Pancreas (tissue), 10 donors: ENCODE results near the gene PRDM12. TPM values are rescaled to one million over a fixed set of nuclear protein-coding genes. Genes with fewer than 3 reads are reported as not detected.
A peak's percentile ranks its signal among the peaks of the same experiment; 100 is the strongest.

Experiments used
- ATAC-seq, 4 donors: fragments of 200-7000 bp; cut with Tn5 transposase; one replicate each; pipeline versions ENCODE4 v1.8.0 to v1.9.1; 2020; ENCODE audit warnings: mild to moderate bottlenecking in 4 of 4, moderate library complexity in 4 of 4
- DNase-seq, 6 donors: peaks; one replicate each; pipeline ENCODE4 v3.0.0-alpha.2; 2020
- FAIRE-seq: peaks from 2 replicates; lab custom pipeline; 2012; peaks lifted over from hg19 to GRCh38; lab: Jason Lieb, UNC
- H3K27ac ChIP-seq, 4 donors: fragments of 200-600 bp; sonication (generic); 1 replicate in 3 of 4; 2 replicates in 1 of 4; pipeline versions ENCODE4 v1.5.0 to v1.8.0; 2020
- H3K27me3 ChIP-seq, 4 donors: fragments of 200-600 bp; one replicate each; pipeline ENCODE4 v1.8.0; 2021
- H3K36me3 ChIP-seq, 3 donors: fragments of 200-600 bp; sonication (generic) in 1 of 3; one replicate each; pipeline versions ENCODE4 v1.5.0 to v1.8.0; 2020 to 2021
- H3K4me1 ChIP-seq, 3 donors: fragments of 200-600 bp; one replicate each; pipeline ENCODE4 v1.8.0; 2021
- H3K4me3 ChIP-seq, 4 donors: fragments of 200-600 bp; sonication (generic) in 2 of 4; one replicate each; pipeline versions ENCODE4 v1.5.0 to v1.8.0; 2020 to 2021
- H3K9me3 ChIP-seq, 4 donors: fragments of 200-600 bp; one replicate each; pipeline ENCODE4 v1.8.0; 2021
- CTCF ChIP-seq, 4 donors: fragments of 200-600 bp; sonication (generic) in 3 of 4; IDR thresholded peaks; one replicate each; pipeline versions ENCODE4 v1.5.0 to v1.8.0; 2021; ENCODE audit warnings: antibody characterized with exemption in 4 of 4
- WGBS, 2 donors: extraction: QIAGEN DNeasy Blood & Tissue Kit; methylation state at CpG; one replicate each; pipeline ENCODE4 v1.1.7; 2013; 5-methylcytosine and 5-hydroxymethylcytosine counted together
- intact Hi-C, 3 donors: fragments of 100-400 bp; cut with DNase I; formaldehyde crosslinking; loops; one replicate each; pipeline versions ENCODE4 v1.11.1 to v1.14.2; 2022
- microRNA-seq, 2 donors: library from miRNA; unstranded; fragments of <30 nt; microRNA quantifications; one replicate each; pipeline versions ENCODE4 to v1.1.0, GENCODE V29; 2019 to 2020
- polyA plus RNA-seq, 2 donors: library from polyadenylated mRNA; stranded (reverse); fragments of 200-250 nt; gene quantifications; one replicate each; pipeline ENCODE4 v1.2.3, GENCODE V29; 2013
- total RNA-seq, 6 donors: library from RNA; stranded (reverse); fragmentation: NEBNext Ultra II Directional in 4 of 6; extraction: Animal tissue kit (Norgen Biotek cat#: 25700) in 4 of 6; gene quantifications; one replicate each; pipeline versions ENCODE4 v1.2.1 to v1.2.4, GENCODE V29; 2021 to 2023
- donor health status: healthy with polysubstance abuse.
- donor health status: DM: no; HTN: no; CAD: no; lungs with moderate emphysema.
- donor health status: DM: no; HTN: no; CAD: no.
- donor health status: control.
- donor health status: control.
- donor health status: Bipolar disorder and iron deficiency.
- donor health status: DM: yes; HTN: yes; CAD: no.
- donor health status: DM: no; HTN: no; CAD: no.
- donor health status: DM: no; HTN: no; CAD: no.
- donor health status: DM: yes; HTN: yes; CAD: no.

The PRDM12 gene
- total and polyA plus RNA-seq, 8 donors = 0.02 to 0.06 (median 0.06) TPM; not detected in 5

- no peak overlapping the region for H3K4me3 ChIP-seq
- 94 to 96% methylated on average over 10 of the region's 10 CpGs for whole genome bisulfite sequencing, 2 donors
- intact Hi-C loops = no loop called here
- H3K9me3 ChIP-seq = no peaks in the 10 kb centered on the region
- no peaks in the 10 kb centered on the region for H3K27me3 ChIP-seq
- H3K27ac ChIP-seq = no peak overlapping the region
- no peak for ATAC-seq
- peaks cover 0 to 9% (median 4%) of the 10 kb centered on the region in 3 donors for H3K4me1 ChIP-seq
- TF ChIP-seq CTCF (IDR thresholded peaks at IDR 0.05) = no peak
- DNase-seq = no peak
- H3K36me3 ChIP-seq = no peaks in the 10 kb centered on the region
- no peak for FAIRE-seq
These were observed 56.4 kb downstream of the PRDM12 start for GRCh38 chr9:130720762-130721161.

- H3K27ac ChIP-seq = no peak overlapping the region
- WGBS, 2 donors = 85 to 89% methylated on average over 3 of the region's 3 CpGs
These were observed 64.3 kb downstream of the PRDM12 start for GRCh38 chr9:130728721-130729120.

GRCh38 chr9:130729145-130729544 lies 64.8 kb downstream of the PRDM12 start:
- FAIRE-seq (no peak), ATAC-seq (no peak), DNase-seq (no peak)
- intact Hi-C loops = no loop called here
- Histone ChIP-seq H3K27me3 (no peaks in the 10 kb centered on the region), H3K4me1 (peaks cover 0 to 19% (median 17%) of the 10 kb centered on the region in 3 donors), H3K4me3 (no peak overlapping the region), H3K36me3 (no peaks in the 10 kb centered on the region), H3K27ac (no peak overlapping the region), H3K9me3 (no peaks in the 10 kb centered on the region)
- TF ChIP-seq CTCF (IDR thresholded peaks at IDR 0.05) = no peak
- WGBS, 2 donors = 93% methylated on average over 2 of the region's 2 CpGs

More at GRCh38 chr9:130728721-130729120, 64.3 kb downstream of the PRDM12 start:
- no peaks in the 10 kb centered on the region for H3K9me3 ChIP-seq
- ATAC-seq = no peak
- H3K27me3 ChIP-seq = no peaks in the 10 kb centered on the region
- peaks cover 0 to 19% (median 17%) of the 10 kb centered on the region in 3 donors for H3K4me1 ChIP-seq
- no peak overlapping the region for H3K4me3 ChIP-seq
- no peak for DNase-seq
- no peaks in the 10 kb centered on the region for H3K36me3 ChIP-seq
- no peak for FAIRE-seq
- no peak for TF ChIP-seq CTCF (IDR thresholded peaks at IDR 0.05)
- intact Hi-C loops = no loop called here

- WGBS, 2 donors = 36 to 44% methylated on average over 2 of the region's 2 CpGs
- ATAC-seq = peak in 3 of 4 donors; percentile 20 to 77 (median 51)
- intact Hi-C loops = no loop called here
- Histone ChIP-seq H3K4me3 (no peak overlapping the region), H3K4me1 (peaks cover 0 to 19% (median 17%) of the 10 kb centered on the region in 3 donors), H3K27me3 (no peaks in the 10 kb centered on the region), H3K27ac (no peak overlapping the region), H3K36me3 (no peaks in the 10 kb centered on the region), H3K9me3 (no peaks in the 10 kb centered on the region)
- DNase-seq = no peak
- no peak for FAIRE-seq
- no peak for TF ChIP-seq CTCF (IDR thresholded peaks at IDR 0.05)
These were observed 67.0 kb downstream of the PRDM12 start for GRCh38 chr9:130731355-130731754.

- ATAC-seq (peak; percentile 16 to 55 (median 36)), FAIRE-seq (no peak), DNase-seq (no peak)
- WGBS, 2 donors = 41 to 53% methylated on average over 2 of the region's 2 CpGs
- Histone ChIP-seq H3K27me3 (no peaks in the 10 kb centered on the region), H3K9me3 (no peaks in the 10 kb centered on the region), H3K36me3 (no peaks in the 10 kb centered on the region), H3K27ac (no peak overlapping the region), H3K4me3 (no peak overlapping the region), H3K4me1 (peaks cover 0 to 19% (median 17%) of the 10 kb centered on the region in 3 donors)
- no peak for TF ChIP-seq CTCF (IDR thresholded peaks at IDR 0.05)
- intact Hi-C loops = no loop called here
These were observed 67.7 kb downstream of the PRDM12 start for GRCh38 chr9:130732136-130732535.

Small RNA genes lying within 50 kb of the gene (microRNA-seq; reads per million reads assigned to microRNA genes)
- gene MIR6856 = 0 reads per million in 2 donors

Other genes starting within 250 kb of the PRDM12 start
- gene ASS1, start 219.6 kb upstream of the PRDM12 start, total RNA-seq = 10 to 100 TPM; 19.3 to 38.9 (median 23.4) TPM
- 10 to 100 TPM; 44.4 to 71.4 TPM for gene ASS1, start 219.6 kb upstream of the PRDM12 start, polyA plus RNA-seq
- gene FUBP3, start 85.0 kb upstream of the PRDM12 start, total RNA-seq = 10 to 100 TPM; 17.0 to 25.9 (median 21.1) TPM
- 10 to 100 TPM; 25.4 to 27.8 TPM for gene FUBP3, start 85.0 kb upstream of the PRDM12 start, polyA plus RNA-seq
- gene EXOSC2, start 29.2 kb downstream of the PRDM12 start, total RNA-seq = 10 to 100 TPM in 5 of 6 donors, 1 to 10 TPM in 1; 9.1 to 15.5 (median 11.6) TPM
- 10 to 100 TPM in 1 of 2 donors, 1 to 10 TPM in 1; 9.1 to 14.1 TPM for gene EXOSC2, start 29.2 kb downstream of the PRDM12 start, polyA plus RNA-seq
- gene ABL1, start 170.7 kb downstream of the PRDM12 start, total RNA-seq = 10 to 100 TPM; 16.4 to 31.9 (median 22.2) TPM
- 10 to 100 TPM; 15.3 to 16.8 TPM for gene ABL1, start 170.7 kb downstream of the PRDM12 start, polyA plus RNA-seq
- not detected for gene QRFP, start 232.2 kb downstream of the PRDM12 start, total RNA-seq
- gene QRFP, start 232.2 kb downstream of the PRDM12 start, polyA plus RNA-seq = not detected